Femur (tissue), 1 donor: ENCODE measurements around the gene ZNF575.

Source experiments
- DNase-seq: peaks from one replicate; pipeline ENCODE4 v3.0.0-alpha.2; 2017

The ZNF575 gene, protein sequence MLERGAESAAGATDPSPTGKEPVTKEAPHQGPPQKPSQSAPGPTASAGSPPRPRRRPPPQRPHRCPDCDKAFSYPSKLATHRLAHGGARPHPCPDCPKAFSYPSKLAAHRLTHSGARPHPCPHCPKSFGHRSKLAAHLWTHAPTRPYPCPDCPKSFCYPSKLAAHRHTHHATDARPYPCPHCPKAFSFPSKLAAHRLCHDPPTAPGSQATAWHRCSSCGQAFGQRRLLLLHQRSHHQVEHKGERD

DNA sequence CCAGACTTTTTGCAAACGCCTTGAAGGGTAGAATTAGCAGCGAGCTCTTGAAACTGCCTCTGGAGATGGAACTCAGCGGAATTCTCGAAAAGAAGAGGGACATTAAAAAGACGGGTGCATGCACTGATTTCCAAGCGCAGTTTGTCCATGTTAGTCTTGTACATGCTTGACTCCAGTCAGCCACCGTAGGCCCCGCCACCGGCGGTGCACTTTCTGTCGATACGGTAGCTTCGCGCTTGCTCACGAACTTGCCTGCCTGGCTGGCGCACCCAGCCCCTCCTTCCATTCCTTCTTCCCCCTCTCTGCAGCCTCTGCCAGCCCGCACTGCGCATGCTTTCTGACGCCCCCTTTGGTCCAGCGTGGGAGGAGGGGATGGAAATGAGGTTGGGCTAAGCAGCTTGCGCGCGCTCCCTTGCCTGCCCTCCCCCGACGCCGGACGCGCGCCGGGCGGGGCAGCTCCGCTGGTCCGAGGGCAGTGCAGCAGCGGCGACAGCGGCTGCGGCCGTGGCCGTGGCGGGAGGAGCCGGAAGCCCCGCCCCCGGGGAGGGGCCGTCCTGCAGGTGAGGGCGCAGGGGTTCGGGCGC is at the start of gene ZNF575:
Gene ZNF575, plus strand, starts transcription at position 227 of the 584 bp plus-strand sequence. CDS start 1,235 bp downstream, outside the sequence.
- peak; percentile 99 for DNase-seq

DNA sequence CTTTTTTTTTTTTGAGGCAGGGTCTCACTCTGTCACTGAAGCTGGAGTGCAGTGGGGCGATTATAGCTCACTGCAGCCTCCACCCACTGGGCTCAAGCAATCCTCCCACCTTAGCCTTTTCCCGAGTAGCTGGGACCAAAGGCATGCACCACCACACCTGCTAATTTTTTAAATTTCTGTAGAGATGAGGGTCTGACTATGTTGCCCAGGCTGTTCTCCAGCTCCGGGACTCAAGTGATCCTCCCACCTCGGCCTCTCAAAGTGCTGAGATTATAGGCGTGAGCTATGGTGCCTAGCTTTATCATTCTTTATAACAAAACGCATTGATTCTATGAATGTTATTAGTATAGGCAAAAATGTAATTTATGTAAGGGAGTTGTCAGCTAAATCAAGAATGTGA is 49.7 kb upstream of the ZNF575 start:
- DNase-seq = no peak

DNA sequence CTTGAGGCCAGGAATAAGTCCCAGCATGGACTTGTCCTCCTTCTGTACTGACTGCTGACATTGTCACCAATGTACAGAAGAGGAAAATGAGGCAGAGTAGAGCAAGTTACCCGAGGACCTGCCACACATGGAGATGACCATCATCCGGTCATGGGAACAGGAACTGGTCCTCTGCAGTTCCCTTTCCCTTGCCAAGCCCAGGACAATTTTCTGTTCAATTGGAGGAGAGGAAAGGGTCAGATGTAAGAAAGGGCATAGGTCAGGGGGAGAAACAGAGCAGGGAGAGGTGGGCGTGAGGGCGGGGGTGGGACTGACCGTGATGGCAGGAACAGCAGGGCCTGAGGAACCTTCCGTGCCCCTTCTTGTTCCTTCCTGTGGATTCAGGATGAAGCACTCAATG is 47.0 kb upstream of the ZNF575 start:
- DNase-seq = no peak

DNA sequence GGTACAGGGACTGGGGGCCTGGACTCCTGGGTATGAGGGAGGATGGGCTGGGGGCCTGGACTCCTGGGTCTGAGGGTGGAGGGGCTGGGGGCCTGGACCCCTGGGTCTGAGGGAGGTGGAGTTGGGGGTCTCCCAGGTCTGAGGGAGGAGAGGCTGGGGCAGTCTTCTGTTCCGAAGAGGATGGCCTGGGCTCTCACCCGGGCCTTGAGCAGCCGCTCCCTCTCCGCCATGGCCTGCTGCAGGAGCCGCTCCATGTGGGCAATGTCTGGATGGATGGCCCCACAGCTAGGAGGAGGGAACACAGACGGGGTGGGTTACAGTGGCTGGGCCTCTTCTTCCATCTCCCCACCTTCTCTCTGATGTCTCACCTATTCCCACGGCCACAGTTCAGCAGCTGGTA is 46.6 kb upstream of the ZNF575 start:
- no peak for DNase-seq

DNA sequence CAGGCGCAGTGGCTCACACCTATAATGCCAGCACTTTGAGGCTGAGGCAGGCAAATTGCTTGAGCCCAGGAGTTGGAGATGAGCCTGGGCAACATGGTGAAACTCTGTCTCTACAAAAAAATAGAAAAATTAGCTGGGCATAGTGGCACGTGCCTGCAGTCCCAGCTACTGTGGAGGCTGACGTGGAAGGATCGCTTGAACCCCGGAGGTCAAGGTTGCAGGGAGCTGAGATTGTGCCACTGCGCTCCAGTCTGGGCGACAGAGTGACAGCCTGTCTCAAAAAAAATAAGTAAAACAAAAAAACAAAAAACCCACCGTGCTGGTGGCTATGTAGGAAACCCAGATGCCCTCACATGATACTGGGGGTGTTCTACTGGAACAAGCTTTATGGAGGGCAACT is 44.8 kb upstream of the ZNF575 start:
- DNase-seq = no peak

DNA sequence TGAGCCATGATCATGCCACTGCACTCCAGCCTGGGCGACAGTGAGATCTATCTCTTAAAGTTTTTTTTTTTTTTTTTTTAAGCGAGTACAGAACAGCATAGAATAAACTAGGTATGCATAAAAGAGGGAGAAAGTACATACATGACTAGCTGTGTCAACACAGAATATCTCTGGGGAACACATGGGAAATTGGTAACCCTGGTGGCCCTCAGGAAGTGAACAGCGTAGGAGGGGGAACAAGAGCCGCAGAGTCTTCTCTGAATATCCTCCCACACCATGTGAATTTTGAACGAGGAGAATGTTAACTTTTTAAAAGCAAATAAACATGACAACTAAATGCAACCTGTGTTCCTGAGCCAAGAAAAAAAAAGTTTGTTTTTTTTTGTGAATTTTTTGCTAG is 43.7 kb upstream of the ZNF575 start:
- DNase-seq = no peak

DNA sequence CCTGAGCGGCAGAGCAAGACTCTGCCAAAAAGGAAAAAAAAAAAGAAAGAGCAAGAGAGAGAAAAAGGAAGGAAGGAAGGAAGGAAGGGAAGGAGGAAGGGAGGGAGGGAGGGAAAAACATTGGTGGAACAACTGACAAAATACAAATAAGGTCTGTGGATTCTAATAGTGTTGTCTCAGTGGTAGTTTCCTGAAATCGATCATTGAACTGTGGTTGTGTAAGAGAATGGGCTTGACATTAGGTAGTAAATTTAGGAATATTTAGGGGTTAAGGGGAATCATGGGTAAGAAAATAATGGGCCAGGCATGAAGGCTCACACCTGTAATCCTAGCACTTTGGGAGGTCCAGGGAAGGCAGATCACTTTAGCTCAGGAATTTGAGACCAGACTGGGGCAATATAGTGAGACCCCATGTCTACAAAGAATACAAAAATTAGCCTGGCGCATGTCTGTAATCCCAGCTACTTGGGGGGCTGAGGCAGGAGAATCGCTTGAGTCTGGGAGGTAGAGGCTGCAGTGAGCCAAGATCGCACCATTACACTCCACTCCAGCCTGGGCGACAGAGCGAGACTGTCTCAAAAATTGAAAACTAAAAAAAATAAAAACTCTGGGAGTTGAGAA is 42.9 kb upstream of the ZNF575 start:
- DNase-seq = no peak

DNA sequence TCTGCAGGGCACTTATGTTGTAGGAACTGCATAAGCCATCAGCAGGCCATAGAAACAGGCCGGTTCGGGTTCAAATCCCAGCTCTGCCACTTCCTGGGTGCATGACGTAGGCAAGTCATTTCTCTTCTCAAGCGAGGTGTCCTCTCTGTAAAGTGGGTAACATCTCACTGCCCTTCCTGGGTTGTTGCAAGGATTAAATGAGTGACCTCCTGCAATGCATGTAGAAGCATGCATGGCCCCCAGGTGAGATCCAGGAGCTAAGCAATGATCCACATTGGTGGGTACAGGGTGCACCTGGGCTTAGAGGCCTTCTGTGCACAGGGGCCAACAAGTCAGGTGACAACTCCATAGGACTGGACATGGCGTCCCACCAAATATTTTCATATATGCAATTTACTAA is 42.2 kb upstream of the ZNF575 start:
- DNase-seq = no peak

DNA sequence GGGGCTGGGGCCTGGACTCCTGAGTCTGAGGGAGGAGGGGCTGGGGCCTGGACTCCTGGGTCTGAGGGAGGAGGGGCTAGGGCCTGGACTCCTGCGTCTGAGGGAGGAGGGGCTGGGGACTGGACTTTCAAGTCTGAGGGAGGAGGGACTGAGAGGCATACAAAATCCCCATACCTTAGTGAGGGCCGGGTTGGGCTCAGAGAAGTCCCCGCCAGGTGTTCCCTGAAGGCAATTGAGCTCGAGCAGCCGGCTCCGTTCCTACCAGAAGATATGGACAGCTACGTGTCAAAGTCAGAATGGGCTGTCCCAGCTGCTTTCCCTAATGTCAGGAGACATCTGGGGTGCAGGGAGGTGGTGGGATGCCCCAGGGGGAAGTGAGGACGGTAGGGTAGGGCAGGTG is 37.9 kb upstream of the ZNF575 start:
- DNase-seq = no peak

DNA sequence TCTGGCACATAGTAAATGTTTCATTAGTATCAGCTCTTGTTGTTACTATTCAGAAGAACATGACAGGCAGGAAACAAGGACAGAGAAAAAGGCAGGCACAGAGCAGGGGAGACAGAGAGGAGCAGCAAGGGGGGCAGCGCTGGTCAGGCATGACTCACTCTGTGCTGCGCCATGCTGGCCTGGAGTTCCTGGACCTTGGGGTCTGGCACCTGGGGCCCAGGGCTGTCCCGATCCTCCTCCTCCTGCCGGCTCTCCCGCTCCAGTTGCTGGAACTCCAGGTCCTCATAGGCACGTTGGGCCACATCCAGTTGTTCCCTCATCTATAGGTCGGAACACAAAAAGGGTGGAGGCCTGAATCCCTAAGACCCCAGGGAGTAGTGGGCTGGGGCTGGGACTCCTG is 36.0 kb upstream of the ZNF575 start:
- no peak for DNase-seq

DNA sequence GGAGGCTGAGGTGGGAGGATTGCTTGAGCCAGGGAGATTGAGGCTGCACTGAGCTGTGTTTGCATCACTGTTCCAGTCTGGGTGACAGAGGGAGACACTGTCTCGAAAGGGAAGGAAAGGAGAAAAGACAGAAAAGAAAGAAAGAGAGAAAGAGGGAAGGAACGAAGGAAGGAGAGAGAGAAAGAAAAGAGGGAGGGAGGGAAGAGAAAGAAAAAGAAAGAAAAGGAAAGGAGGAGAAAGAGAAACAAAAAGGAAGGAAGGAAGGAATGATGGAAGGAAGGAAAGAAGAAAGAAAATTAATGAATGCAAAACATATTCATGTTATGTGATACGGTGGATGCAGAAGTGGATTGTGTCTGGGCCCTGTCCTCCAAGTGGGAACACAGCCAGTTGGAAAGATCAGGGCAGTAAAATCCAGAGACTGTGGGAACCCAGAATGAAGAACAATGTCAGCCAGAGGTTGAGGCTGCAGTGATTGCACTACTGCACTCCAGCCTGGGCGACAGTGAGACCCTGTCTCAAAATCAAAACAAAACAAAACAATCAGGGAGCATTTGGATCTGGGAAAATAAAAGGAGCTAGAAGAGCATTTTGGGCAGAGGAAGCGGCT is 34.6 kb upstream of the ZNF575 start:
- peak; percentile 76 for DNase-seq

DNA sequence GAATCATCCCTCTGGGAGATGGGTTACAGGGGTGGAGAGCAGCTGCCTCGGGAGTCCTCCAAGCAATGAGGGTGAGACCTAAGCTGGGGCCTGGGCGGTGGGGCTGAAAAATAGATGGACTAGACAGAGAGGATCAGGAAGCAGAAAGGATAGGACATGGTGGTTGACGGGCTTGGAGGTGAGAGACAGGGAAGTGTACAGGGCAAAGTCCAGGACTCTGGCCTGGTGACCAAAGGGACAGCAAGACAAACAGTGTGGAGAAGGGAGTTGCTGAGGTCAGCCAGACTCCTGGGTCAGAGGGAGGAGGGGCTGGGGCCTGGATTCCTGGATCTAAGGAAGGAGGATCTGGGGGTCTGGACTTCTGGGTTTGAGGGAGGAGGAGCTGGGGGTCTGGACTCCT is 33.9 kb upstream of the ZNF575 start:
- DNase-seq = no peak

DNA sequence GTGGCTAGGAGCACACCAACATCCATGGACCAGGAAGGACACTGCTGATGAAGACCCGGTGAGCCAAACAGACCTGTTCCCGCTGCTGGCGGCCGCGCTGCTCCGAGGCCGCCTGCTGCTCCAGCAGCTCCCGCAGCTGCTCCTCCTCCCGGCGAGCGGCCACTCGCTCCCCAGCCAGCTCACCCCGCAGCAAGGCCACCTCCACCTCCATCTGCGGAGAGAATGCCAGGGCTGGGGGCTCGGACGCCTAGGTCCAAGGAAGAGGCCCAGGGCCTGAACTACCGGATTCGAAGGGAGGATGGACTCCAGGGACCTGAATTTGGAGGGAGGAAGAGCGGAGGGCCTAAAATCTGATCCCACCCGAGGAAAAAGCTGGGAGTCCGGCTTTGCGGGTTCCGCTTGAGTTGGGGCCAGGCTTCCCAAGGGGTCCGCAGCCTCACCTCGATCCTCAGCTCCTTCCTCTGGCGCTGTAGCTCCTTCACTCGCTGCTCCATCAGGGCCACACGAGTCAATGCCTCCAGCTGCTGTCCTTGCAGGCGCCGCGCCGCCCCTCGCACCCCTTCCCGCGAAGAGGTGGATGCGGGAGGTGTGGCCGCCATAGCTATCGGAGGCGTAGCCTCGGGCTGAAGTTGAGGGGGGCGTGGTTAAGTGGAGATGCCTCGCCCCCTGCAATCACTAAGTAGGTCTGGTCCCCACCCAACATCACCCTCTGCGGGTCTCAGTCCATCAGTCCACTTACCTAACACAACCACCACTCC is 31.1 kb upstream of the ZNF575 start:
- no peak for DNase-seq

DNA sequence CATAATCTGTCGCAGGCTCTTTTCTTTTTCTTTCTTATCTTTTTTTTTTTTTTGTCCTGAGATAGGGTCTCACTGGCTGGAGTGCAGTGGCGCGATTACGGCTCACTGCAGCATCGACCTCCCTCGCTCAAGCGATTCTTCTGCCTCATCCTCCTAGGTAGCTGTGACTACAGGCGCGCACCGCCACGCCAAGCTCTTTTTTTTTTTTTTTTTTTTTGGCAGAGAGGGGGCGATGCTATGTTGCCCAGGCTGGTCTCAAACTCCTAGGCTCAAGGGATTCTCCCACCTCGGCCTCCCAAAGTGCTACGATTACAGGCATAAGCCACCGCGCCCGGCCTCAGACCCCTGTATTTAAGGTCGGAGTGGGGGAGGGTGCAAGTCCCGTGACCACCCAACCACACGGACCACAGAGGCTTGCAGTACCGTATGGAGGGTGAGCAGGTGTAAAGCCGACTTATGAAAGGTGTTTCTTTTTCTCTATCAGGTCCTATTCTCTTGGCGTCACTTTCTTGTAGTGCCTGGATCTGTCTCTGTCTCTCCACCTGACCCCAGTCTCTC is 30.5 kb upstream of the ZNF575 start:
- DNase-seq = no peak

DNA sequence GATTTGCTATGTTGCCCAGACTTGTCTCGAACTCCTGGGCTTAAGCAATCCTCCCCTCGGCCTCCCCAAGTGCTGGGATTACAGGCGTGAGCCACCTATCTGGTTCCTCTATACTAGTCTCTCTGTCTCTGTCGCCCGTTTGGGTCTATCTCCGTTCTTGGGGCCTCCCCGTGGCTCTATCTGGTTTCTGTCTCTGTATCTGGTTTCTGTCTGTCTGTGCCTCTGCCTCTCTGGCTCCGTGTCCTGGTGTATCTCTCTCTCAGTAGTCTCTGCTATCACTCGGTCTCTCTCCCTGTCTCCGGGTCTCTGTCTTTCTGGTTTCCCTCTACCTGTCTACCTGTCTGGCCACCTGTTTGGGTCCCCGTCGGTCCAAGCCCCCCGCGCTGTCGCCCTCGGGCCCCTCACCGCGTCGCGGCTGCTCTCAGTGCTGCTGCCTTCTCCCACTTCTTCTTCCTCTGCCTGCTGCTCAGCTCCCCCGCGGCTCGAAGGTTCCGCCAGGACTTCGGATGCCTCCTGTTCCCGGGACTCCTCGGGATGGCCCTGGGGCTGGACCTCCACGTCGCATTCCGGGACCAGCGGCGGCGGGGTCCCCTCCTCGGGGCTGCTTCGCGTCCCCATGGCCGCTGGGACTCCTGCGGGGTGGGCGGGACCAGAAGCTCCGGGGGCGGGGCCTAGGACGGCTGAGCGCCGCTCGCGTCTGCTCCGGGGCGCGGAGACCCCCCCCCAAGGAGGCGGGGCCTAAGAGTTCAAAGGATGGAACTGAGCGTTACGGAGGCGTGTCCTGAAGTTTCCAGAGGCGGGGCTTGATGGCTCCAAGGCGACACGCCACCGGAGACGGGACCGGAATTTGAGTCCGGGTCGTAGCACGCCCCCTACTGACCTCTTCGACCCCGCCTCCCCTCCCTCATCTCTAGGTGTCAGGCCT is 29.2 kb upstream of the ZNF575 start:
- DNase-seq = peak; percentile 96

DNA sequence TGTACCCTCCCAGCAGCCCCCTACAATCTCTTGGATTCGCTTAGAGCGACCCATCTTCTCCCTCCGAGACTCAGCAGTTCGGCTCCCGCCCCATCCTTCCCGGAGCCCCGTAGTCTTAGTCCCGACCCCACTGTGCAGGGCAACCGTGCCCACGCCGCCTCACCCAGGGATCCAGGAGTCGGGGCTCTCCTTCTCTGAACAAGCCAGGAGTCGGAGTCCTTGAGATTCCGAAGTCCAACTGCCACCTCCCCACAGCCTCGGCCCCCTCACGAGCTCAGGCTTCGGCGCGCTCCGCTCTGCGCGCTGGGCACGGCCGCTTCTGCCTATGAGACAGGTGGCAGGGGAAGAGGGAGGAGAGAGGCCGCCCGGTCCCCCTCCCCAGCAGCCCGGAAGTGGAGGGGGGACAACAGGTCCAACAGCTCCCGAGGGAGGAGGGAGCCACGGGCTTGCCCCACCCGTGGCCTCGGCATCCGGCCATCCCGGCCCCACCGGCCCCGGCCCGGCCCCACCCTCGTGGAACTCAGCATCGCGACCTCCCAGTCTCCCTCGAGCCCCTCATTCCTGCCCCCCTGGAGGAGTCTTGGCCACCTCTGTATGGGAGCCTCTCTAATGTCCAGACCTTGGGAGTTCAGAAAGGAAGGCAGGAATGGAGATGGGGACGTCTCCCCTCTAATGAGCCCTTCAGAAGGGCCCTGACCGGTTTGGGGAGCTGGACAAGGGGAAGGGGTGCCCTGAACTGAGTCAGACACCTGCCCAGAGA is 28.4 kb upstream of the ZNF575 start, which contains the start of gene PHLDB3:
Gene PHLDB3, minus strand, starts transcription at position 321 of the 760 bp plus-strand sequence. CDS start 628 bp downstream, outside the sequence.
- peak; percentile 50 for DNase-seq

DNA sequence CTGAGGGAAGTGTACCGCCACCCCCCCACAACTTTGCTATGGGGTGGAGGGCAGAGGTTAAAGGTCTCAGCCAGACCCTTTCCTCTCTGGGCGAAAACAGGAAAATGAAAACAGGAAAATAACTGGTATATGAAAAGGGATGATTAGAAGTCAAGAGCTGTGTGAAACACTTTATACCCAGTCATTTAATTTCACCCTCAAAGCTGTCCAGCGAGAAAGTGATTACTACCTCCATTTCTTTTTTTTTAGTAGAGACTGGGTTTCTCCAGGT is 27.9 kb upstream of the ZNF575 start:
- no peak for DNase-seq

DNA sequence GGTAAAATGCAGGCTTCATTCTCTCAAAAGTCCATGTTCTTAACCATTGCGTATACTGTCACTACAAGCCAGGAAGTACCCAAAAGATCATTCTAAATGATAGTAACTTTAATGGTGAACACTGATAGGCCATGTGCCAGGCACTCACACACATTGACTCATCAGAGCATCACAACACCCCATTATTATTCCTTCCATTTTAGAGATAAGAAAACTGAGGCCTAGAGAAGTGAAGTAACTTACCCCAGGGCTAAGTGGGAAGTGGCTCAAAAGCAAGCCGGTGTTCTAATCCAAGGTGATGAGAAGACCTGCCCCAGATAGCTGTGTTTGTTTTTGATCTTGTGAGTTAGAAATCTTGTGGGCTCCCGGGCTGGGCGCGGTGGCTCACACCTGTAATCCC is 27.0 kb upstream of the ZNF575 start:
- DNase-seq = no peak

DNA sequence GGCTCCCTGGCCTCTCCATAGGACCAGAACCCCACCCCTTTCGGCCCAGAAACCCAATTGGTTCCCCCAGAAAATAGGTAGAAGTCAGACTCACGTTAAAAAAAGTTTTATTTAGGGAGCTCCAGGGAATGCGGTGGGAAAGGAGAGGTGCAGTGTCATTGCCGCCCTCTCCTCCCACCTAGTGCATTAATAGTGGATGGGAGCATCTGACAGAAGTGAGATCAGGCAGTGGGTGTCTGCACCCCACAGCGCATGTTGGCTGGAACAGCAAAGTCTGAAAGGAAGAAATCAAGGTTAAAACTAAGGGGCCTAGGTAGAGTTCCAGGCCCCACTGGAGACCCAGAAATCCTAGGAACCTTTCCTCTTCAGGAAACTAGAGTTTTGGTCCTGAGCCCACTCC is 26.4 kb upstream of the ZNF575 start:
- DNase-seq = no peak

DNA sequence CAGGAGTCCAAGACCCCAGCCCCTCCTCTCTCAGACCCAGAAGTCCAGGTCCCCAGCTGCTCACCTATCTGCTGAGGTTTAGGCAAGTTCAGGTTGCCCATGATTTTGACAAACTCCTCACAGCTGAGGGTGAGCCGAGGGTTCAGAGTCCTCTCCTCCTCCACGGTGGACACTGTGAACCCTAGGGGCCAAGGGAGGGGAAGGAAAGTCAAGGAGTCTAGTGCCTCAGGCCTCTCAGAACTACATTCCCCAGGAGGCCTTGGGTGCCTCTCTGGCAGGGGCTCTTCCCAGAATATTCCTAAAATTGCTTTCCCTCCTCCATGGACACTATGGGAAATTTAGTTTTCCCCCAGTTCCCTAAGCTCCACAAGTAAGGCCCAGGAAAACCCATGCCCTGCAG is 25.1 kb upstream of the ZNF575 start:
- no peak for DNase-seq

DNA sequence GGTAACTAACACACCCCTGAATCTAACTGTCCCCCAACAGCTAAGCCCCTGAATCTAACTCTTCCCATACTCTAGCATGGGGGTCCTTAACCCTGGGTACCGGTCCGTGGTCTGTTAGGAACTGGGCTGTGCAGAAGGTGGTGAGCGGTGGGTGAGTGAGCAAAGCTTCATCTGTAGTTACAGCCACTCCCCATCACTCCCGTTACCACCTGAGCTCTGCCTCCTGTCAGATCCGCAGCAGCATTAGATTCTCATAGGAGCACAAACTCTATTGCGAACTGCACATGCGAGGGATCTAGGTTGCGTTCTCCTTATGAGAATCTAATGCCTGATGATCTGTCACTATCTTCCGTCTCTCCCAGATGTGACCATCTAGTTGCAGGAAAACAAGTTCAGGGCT is 22.3 kb upstream of the ZNF575 start:
- DNase-seq = no peak
